Liver (tissue), 3 donors: ENCODE measurements around the gene RNF215.

Source experiments
- GABPA ChIP-seq, 2 donors: IDR thresholded peaks in 1 of 2; conservative IDR thresholded peaks in 1 of 2; 2 replicates each; pipeline ENCODE4 v1.6.1; 2016; ENCODE audit warnings: antibody characterized with exemption in 2 of 2, mild to moderate bottlenecking in 1 of 2, moderate library complexity in 1 of 2
- HNF4A ChIP-seq, 2 donors: conservative IDR thresholded peaks; 2 replicates each; pipeline ENCODE4 v1.6.1; 2016; ENCODE audit warnings: antibody characterized with exemption in 2 of 2, mild to moderate bottlenecking in 2 of 2
- JUND ChIP-seq, 2 donors: IDR thresholded peaks; 2 replicates each; pipeline ENCODE4 v1.6.1; 2016; ENCODE audit warnings: antibody characterized with exemption in 2 of 2
- RAD21 ChIP-seq, 2 donors: IDR thresholded peaks; 2 replicates each; pipeline ENCODE4 v1.6.1; 2016; ENCODE audit warnings: antibody characterized with exemption in 2 of 2, mild to moderate bottlenecking in 2 of 2
- RXRA ChIP-seq, 2 donors: IDR thresholded peaks; 2 replicates each; pipeline ENCODE4 v1.6.1; 2017 to 2018; ENCODE audit warnings: antibody characterized with exemption in 2 of 2, mild to moderate bottlenecking in 1 of 2
- SP1 ChIP-seq: IDR thresholded peaks from 2 replicates; pipeline ENCODE4 v1.6.1; 2018; ENCODE audit warnings: antibody characterized with exemption, mild to moderate bottlenecking
- TAF1 ChIP-seq: conservative IDR thresholded peaks from 2 replicates; pipeline ENCODE4 v1.6.1; 2016; ENCODE audit warnings: antibody characterized with exemption, mild to moderate bottlenecking
- YY1 ChIP-seq: IDR thresholded peaks from 2 replicates; pipeline ENCODE4 v1.6.1; 2016; ENCODE audit warnings: antibody characterized with exemption, mild to moderate bottlenecking
- TF ChIP-seq, protein P1 (sequence below): fragments of 150-350 bp; IDR thresholded peaks from 2 replicates; pipeline ENCODE4 v1.5.1; 2017; ENCODE audit warnings: improper control_type of control experiment, low read depth, low read length; ENCODE audit not compliant: missing input control
- TF ChIP-seq, protein P2 (sequence below): IDR thresholded peaks from 2 replicates; pipeline ENCODE4 v1.6.1; 2016; ENCODE audit warnings: antibody characterized with exemption
- donor health status: healthy.
- donor health status: healthy.

DNA sequence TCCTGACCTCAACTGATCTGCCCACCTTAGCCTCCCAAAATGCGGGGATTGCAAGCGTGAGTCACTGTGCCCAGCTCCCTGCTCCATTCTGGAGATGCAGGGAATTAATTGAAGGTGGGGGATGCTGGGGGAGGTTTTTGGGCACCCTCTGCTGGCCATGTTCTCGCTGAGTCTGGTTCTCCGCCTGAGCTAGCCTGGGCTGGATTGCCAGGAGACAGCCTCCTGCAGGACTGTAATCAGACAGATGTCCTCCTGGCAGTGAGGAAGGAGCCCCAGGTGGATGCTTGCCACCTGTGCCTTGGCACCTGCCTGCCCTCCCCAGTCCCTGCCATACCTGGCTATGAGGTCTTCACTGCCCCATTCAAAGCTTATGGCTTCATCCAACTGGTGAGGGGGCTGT is 43.7 kb upstream of the RNF215 start:
- TF ChIP-seq, protein P1, sequence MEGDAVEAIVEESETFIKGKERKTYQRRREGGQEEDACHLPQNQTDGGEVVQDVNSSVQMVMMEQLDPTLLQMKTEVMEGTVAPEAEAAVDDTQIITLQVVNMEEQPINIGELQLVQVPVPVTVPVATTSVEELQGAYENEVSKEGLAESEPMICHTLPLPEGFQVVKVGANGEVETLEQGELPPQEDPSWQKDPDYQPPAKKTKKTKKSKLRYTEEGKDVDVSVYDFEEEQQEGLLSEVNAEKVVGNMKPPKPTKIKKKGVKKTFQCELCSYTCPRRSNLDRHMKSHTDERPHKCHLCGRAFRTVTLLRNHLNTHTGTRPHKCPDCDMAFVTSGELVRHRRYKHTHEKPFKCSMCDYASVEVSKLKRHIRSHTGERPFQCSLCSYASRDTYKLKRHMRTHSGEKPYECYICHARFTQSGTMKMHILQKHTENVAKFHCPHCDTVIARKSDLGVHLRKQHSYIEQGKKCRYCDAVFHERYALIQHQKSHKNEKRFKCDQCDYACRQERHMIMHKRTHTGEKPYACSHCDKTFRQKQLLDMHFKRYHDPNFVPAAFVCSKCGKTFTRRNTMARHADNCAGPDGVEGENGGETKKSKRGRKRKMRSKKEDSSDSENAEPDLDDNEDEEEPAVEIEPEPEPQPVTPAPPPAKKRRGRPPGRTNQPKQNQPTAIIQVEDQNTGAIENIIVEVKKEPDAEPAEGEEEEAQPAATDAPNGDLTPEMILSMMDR: no peak
- TF ChIP-seq RAD21 (IDR thresholded peaks at IDR 0.05): no peak
- no peak for TF ChIP-seq SP1
- no peak for TF ChIP-seq YY1
- no peak for TF ChIP-seq GABPA (IDR thresholded peaks at IDR 0.05 in 1 of 2, conservative IDR thresholded peaks at IDR 0.05 in 1 of 2)
- TF ChIP-seq JUND (IDR thresholded peaks at IDR 0.05): no peak
- no peak for TF ChIP-seq RXRA (IDR thresholded peaks at IDR 0.05)
- TF ChIP-seq TAF1: no peak
- TF ChIP-seq, protein P2, sequence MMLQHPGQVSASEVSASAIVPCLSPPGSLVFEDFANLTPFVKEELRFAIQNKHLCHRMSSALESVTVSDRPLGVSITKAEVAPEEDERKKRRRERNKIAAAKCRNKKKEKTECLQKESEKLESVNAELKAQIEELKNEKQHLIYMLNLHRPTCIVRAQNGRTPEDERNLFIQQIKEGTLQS: no peak
- TF ChIP-seq HNF4A (conservative IDR thresholded peaks at IDR 0.05): no peak
